ENCODE data around the gene SHISA7.
"Not testable (repeated sequence)": the region's sequence is repeated elsewhere in the genome, so short reads cannot be mapped to it uniquely, and the experiment has no call there.

Gene SHISA7

GRCh38 chr19:55462722-55463121, 19.6 kb upstream of the SHISA7 start:
- no peak for DNase-seq

- DNase-seq, result peak in 1 of 2 donors; percentile 29
Measured at GRCh38 chr19:55461974-55462626, 19.0 kb upstream of the SHISA7 start.

GRCh38 chr19:55461259-55461973, 18.3 kb upstream of the SHISA7 start, which contains the start of gene ISOC2:
ISOC2 (minus strand) TSS chr19:55461642; CDS start chr19:55456486, 5,156 bp downstream.
- peak; percentile 99 to 100 for DNase-seq

GRCh38 chr19:55460670-55461258, 17.7 kb upstream of the SHISA7 start:
- peak; percentile 45 to 71 for DNase-seq

GRCh38 chr19:55459950-55460657, 17.0 kb upstream of the SHISA7 start:
- DNase-seq, result peak in 1 of 2 donors; percentile 6

- DNase-seq, result no peak
Measured at GRCh38 chr19:55459551-55459949, 16.4 kb upstream of the SHISA7 start.

- no peak for DNase-seq
Measured at GRCh38 chr19:55457683-55458457, 14.8 kb upstream of the SHISA7 start.

GRCh38 chr19:55456347-55456746, 13.2 kb upstream of the SHISA7 start:
- DNase-seq, result no peak

- no peak for DNase-seq
Measured at GRCh38 chr19:55455576-55456235, 12.6 kb upstream of the SHISA7 start.

GRCh38 chr19:55454787-55455243, 11.7 kb upstream of the SHISA7 start:
- peak in 1 of 2 donors; percentile 62 for DNase-seq

GRCh38 chr19:55453511-55454260, 10.6 kb upstream of the SHISA7 start:
- no peak for DNase-seq

- DNase-seq, result peak; percentile 35 to 50
Measured at GRCh38 chr19:55452749-55453346, 9.7 kb upstream of the SHISA7 start.

GRCh38 chr19:55451965-55452748, 9.1 kb upstream of the SHISA7 start:
- no peak for DNase-seq

GRCh38 chr19:55451163-55451964, 8.3 kb upstream of the SHISA7 start:
- no peak for DNase-seq

GRCh38 chr19:55449469-55449868, 6.4 kb upstream of the SHISA7 start:
- no peak for DNase-seq

GRCh38 chr19:55448175-55448490, 5.0 kb upstream of the SHISA7 start:
- not testable (repeated sequence) for DNase-seq

GRCh38 chr19:55447421-55448174, 4.5 kb upstream of the SHISA7 start:
- no peak for DNase-seq

- no peak for DNase-seq
Measured at GRCh38 chr19:55446060-55446459, 3.0 kb upstream of the SHISA7 start.

Data from inflammatory macrophage treated with lipopolysaccharide for 1 hour (primary cell).